K562 (cell line): Measurements from ENCODE around the gene UBXN11. TPM values are rescaled to one million over a fixed set of nuclear protein-coding genes. Genes with fewer than 3 reads are reported as not detected.
A peak's percentile ranks its signal among the peaks of the same experiment; 100 is the strongest.

Experiments
- CREM ChIP-seq: IDR thresholded peaks from 2 replicates; pipeline ENCODE4 v1.6.1; 2014; ENCODE audit warnings: antibody characterized with exemption, low read depth
- DMBX1 ChIP-seq: fragments of 250-450 bp; sonication (Bioruptor Pico); IDR thresholded peaks from 2 replicates; pipeline ENCODE4 v1.8.0; 2022; ENCODE audit warnings: inconsistent platforms, mild to moderate bottlenecking, moderate library complexity, borderline replicate concordance
- E2F1 ChIP-seq: sonication (generic); formaldehyde crosslinking; IDR thresholded peaks from 2 replicates; pipeline ENCODE4 v1.8.1; 2023; ENCODE audit warnings: mild to moderate bottlenecking, missing genetic modification reagents, moderate library complexity
- GATAD2A ChIP-seq: fragments of 450-650 bp; IDR thresholded peaks from 2 replicates; pipeline ENCODE4 v1.6.1; 2017
- GTF2F1 ChIP-seq: IDR thresholded peaks from 2 replicates; pipeline ENCODE4 v1.6.1; 2011; ENCODE audit warnings: low read depth, low read length, improper control_type of control experiment
- MCM7 ChIP-seq, 2 experiments: fragments of 450-650 bp; IDR thresholded peaks; 2 replicates each; pipeline ENCODE4 v1.6.1; 2016 to 2018
- POLR3A ChIP-seq: IDR thresholded peaks from 2 replicates; pipeline ENCODE4 v1.6.1; 2011; ENCODE audit warnings: borderline replicate concordance, mild to moderate bottlenecking, moderate library complexity; ENCODE audit not compliant: insufficient read length, insufficient read depth; ENCODE audit errors: extremely low read depth
- PRPF4 ChIP-seq: fragments of 200-400 bp; formaldehyde crosslinking; IDR thresholded peaks from one replicate; pipeline ENCODE4 v1.6.1; 2017; ENCODE audit warnings: low read length, low read depth, mild to moderate bottlenecking; ENCODE audit not compliant: insufficient read depth, poor library complexity, severe bottlenecking
- RBM22 ChIP-seq: fragments of 200-400 bp; formaldehyde crosslinking; IDR thresholded peaks from 2 replicates; pipeline ENCODE4 v1.6.1; 2018; ENCODE audit warnings: low read length, low read depth; ENCODE audit not compliant: poor library complexity, severe bottlenecking
- SMARCC2 ChIP-seq: fragments of 450-650 bp; IDR thresholded peaks from 2 replicates; pipeline ENCODE4 v1.6.1; 2017; ENCODE audit warnings: antibody characterized with exemption, moderate library complexity, mild to moderate bottlenecking, low read depth
- TCF3 ChIP-seq: sonication (generic); formaldehyde crosslinking; IDR thresholded peaks from 2 replicates; pipeline ENCODE4 v1.4.0; 2020; ENCODE audit warnings: mild to moderate bottlenecking, missing genetic modification reagents
- TRIM24 ChIP-seq, 2 experiments: fragments of 450-650 bp; IDR thresholded peaks; 2 replicates each; pipeline ENCODE4 v1.6.1; 2016
- TRIM28 ChIP-seq: fragments of 450-650 bp; IDR thresholded peaks from 2 replicates; pipeline ENCODE4 v1.6.1; 2017
- XRCC3 ChIP-seq: fragments of 450-650 bp; IDR thresholded peaks from 2 replicates; pipeline ENCODE4 v1.6.1; 2017; ENCODE audit warnings: mild to moderate bottlenecking, moderate library complexity
- YBX1 ChIP-seq: fragments of 450-650 bp; IDR thresholded peaks from 2 replicates; pipeline ENCODE4 v1.7.1; 2016; ENCODE audit warnings: mild to moderate bottlenecking
- ZC3H8 ChIP-seq: fragments of 450-650 bp; IDR thresholded peaks from 2 replicates; pipeline ENCODE4 v1.6.1; 2017
- ZNF140 ChIP-seq: fragments of 250-450 bp; sonication (Bioruptor Pico); IDR thresholded peaks from 2 replicates; pipeline ENCODE4 v1.8.0; 2021; ENCODE audit warnings: moderate library complexity, mild to moderate bottlenecking, inconsistent platforms
- ZNF280B ChIP-seq: fragments of 250-450 bp; sonication (Bioruptor Pico); IDR thresholded peaks from 2 replicates; pipeline ENCODE4 v1.5.1; 2021; ENCODE audit warnings: mild to moderate bottlenecking
- ZNF609 ChIP-seq: sonication (generic); formaldehyde crosslinking; IDR thresholded peaks from 2 replicates; pipeline ENCODE4 v1.8.1; 2023; ENCODE audit warnings: missing genetic modification reagents, mild to moderate bottlenecking, borderline replicate concordance
- ZNF764 ChIP-seq: fragments of 250-450 bp; sonication (Bioruptor Pico); IDR thresholded peaks from 2 replicates; pipeline ENCODE4 v1.4.0; 2020; ENCODE audit warnings: low read depth, mild to moderate bottlenecking, moderate library complexity
- polyA plus RNA-seq, 8 experiments: library from polyadenylated mRNA; depleted of rRNA in 4 of 8; stranded (reverse) in 5 of 8; unstranded in 3 of 8; fragments of >200 nt; fragmentation: Nextera tagmentation in 2 of 8; fragmentation: Illumina TruSeq in 1 of 8; extraction: Ambion mirVana in 2 of 8; extraction: Trizol in 1 of 8; gene quantifications; 2 replicates each; pipeline versions ENCODE4 v1.2.1 to v1.2.3, GENCODE V29; 2011 to 2014; ENCODE audit warnings: inconsistent platforms in 1 of 8, missing spikeins in 1 of 8
- total RNA-seq, 7 experiments: library from RNA; depleted of rRNA in 6 of 7; stranded (reverse); fragments of >200 nt in 6 of 7; fragmentation: Illumina TruSeq in 2 of 7; extraction: Trizol in 2 of 7; gene quantifications; 2 replicates each; pipeline versions ENCODE4 v1.2.1 to v1.2.3, GENCODE V29; 2011 to 2021; ENCODE audit warnings: low replicate concordance in 1 of 7
- TF ChIP-seq, protein P1 (sequence below): fragments of 250-450 bp; sonication (Bioruptor Pico); IDR thresholded peaks from 2 replicates; pipeline ENCODE4 v1.5.0; 2021

The UBXN11 gene
- total and polyA plus RNA-seq, 9 of the 15 experiments (the other 6 are each of a cell fraction or from before 2014, with no cell fraction given) = 0.48 to 34.3 (median 11.3) TPM

DNA sequence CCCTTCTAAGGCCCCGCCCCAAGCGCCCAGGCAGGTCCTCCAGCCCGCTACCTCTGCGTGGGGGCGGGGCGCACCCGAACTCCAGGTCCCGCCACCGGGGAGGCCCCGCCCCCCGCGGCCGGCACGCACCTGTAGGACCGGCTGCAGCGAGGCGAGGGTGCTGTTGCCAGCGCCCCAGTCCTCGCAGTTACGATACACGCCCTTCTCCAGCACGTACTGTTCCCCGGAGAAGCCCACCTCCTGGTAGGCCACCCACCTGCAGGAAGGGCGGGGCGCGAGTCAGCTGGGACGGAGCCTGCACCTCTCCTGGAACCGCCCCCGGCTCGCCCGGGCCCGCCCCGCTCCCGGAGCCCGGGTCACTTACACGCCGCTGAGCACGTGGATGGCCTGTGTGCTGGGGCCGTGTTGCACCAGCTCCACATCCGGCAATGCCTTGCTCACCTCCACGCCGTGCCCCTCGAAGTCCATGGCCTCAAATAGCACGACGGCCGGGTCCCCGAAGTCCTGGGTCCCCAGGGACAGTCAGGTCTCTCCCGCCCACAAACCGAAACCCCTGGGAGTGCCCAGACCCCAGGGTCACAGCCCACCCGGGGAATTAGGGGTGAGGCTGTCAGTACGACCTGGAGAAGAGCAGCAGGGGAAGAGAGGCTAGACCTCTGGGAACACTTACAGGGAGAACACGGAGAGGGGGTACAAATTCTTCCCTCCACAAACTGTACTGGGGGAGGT, 30.2 kb upstream of the UBXN11 start (continued):
- TF ChIP-seq ZNF609 (CRISPR knock-in tag) (peak; percentile 96), GTF2F1 (0 out of 2 replicates have a peak, but pooled peaks have one; percentile 42), RBM22 (peak; percentile 27), CREM (peak; percentile 24; the same call in 1 of the 2 replicates), MCM7 (IDR thresholded peaks at IDR 0.05) (no peak), TRIM28 (no peak), XRCC3 (no peak), PRPF4 (no peak), SMARCC2 (no peak), ZC3H8 (no peak), ZNF280B (CRISPR knock-in tag) (no peak), DMBX1 (peak; percentile 99), TCF3 (CRISPR knock-in tag) (peak; percentile 58), POLR3A (no peak), E2F1 (CRISPR knock-in tag) (peak; percentile 97), ZNF140 (CRISPR knock-in tag) (peak; percentile 92), ZNF764 (CRISPR knock-in tag) (no peak), YBX1 (no peak), TRIM24 (IDR thresholded peaks at IDR 0.05) (peak; percentile 40 to 77; a peak in 2 of 4 replicates), GATAD2A (no peak)
- TF ChIP-seq, protein P1, sequence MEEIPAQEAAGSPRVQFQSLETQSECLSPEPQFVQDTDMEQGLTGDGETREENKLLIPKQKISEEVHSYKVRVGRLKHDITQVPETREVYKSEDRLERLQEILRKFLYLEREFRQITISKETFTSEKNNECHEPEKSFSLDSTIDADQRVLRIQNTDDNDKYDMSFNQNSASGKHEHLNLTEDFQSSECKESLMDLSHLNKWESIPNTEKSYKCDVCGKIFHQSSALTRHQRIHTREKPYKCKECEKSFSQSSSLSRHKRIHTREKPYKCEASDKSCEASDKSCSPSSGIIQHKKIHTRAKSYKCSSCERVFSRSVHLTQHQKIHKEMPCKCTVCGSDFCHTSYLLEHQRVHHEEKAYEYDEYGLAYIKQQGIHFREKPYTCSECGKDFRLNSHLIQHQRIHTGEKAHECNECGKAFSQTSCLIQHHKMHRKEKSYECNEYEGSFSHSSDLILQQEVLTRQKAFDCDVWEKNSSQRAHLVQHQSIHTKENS (CRISPR knock-in tag) = no peak
